NT2/D1 (cell line): ENCODE results near the gene ERGIC1.

Experiments
- DNase-seq: peaks from one replicate; pipeline ENCODE4 v3.0.0-alpha.2; 2011; ENCODE audit warnings: low read depth, low spot score
- H3K27me3 ChIP-seq: 2 replicates; pipeline ENCODE4 v1.6.0; 2011; ENCODE audit warnings: mild to moderate bottlenecking; ENCODE audit not compliant: insufficient read length, insufficient read depth
- H3K36me3 ChIP-seq: 2 replicates; pipeline ENCODE4 v1.6.1; 2011; ENCODE audit warnings: mild to moderate bottlenecking, low read length, mixed read lengths; ENCODE audit not compliant: insufficient read depth, insufficient read length
- H3K4me1 ChIP-seq: 2 replicates; pipeline ENCODE4 v1.5.1; 2011; ENCODE audit not compliant: insufficient read depth, insufficient read length
- H3K4me3 ChIP-seq: 2 replicates; pipeline ENCODE4 v1.5.1; 2011; ENCODE audit warnings: low read depth; ENCODE audit not compliant: insufficient read length
- H3K9ac ChIP-seq: 2 replicates; pipeline ENCODE4 v1.6.0; 2011; ENCODE audit warnings: low read depth; ENCODE audit not compliant: insufficient read length
- H3K9me3 ChIP-seq: 2 replicates; pipeline ENCODE4 v1.5.1; 2011; ENCODE audit warnings: mild to moderate bottlenecking, low read length; ENCODE audit not compliant: insufficient read depth
- SUZ12 ChIP-seq: IDR thresholded peaks from 2 replicates; pipeline ENCODE4 v1.6.1; 2011; ENCODE audit not compliant: insufficient read length, insufficient read depth; ENCODE audit errors: extremely low read depth
- YY1 ChIP-seq: IDR thresholded peaks from 2 replicates; pipeline ENCODE4 v1.6.1; 2011; ENCODE audit not compliant: insufficient read length, insufficient read depth
- ZNF274 ChIP-seq: IDR thresholded peaks from 2 replicates; pipeline ENCODE4 v1.6.1; 2011; ENCODE audit warnings: mild to moderate bottlenecking, low read depth, low read length

ERGIC1 gene

GRCh38 chr5:172852490-172853354 lies 18.7 kb downstream of the ERGIC1 start:
- H3K9me3 ChIP-seq: no peaks in the 10 kb centered on the region
- H3K36me3 ChIP-seq: peaks cover 32% of the 10 kb centered on the region
- H3K4me3 ChIP-seq: no peak overlapping the region
- DNase-seq: no peak
- H3K9ac ChIP-seq: no peak overlapping the region
- no peak for TF ChIP-seq YY1
- no peaks in the 10 kb centered on the region for H3K27me3 ChIP-seq
- H3K4me1 ChIP-seq: peaks cover 2% of the 10 kb centered on the region

DNA sequence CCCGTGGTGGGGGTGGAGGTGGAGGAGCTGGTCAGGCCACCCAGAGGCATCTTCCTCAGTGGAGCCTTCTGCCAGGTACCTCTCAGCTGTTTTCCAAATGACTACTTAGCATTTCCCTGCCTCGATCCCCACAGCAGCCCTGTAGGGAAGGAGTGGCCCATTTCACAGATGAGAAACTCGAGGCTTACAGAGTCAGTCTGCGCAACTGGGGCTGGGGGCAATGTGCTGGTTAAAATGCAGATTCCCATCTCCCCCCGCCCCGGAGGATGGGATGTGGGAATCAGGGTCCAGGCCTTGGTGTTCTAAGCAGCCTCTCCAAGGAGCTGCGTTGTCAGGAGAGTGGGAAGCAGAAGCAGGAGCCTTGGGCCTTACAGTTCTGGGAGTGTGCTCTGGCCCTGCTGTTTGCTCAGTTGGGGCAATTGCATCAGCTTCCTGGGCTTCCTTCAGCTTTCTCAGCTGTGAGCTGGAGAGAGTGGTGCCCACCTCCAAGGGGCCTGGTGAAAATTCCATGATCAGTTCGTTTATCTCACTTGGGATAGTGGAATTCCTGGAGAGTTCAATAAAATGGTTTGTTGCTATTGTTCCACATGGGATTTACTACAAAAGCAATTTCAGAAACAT lies 19.4 kb downstream of the ERGIC1 start:
- no peaks in the 10 kb centered on the region for H3K9me3 ChIP-seq
- no peak for DNase-seq
- no peaks in the 10 kb centered on the region for H3K27me3 ChIP-seq
- no peak overlapping the region for H3K9ac ChIP-seq
- TF ChIP-seq SUZ12 (no peak), YY1 (no peak), ZNF274 (no peak)
- H3K36me3 ChIP-seq: peaks cover 35% of the 10 kb centered on the region
- no peak overlapping the region for H3K4me3 ChIP-seq
- peaks cover 2% of the 10 kb centered on the region for H3K4me1 ChIP-seq

- Histone ChIP-seq H3K4me3 (no peak overlapping the region), H3K9me3 (no peaks in the 10 kb centered on the region), H3K9ac (no peak overlapping the region), H3K4me1 (peaks cover 2% of the 10 kb centered on the region), H3K36me3 (peaks cover 35% of the 10 kb centered on the region), H3K27me3 (no peaks in the 10 kb centered on the region)
- no peak for TF ChIP-seq ZNF274
- TF ChIP-seq SUZ12: no peak
- TF ChIP-seq YY1: no peak
- no peak for DNase-seq
Observed at GRCh38 chr5:172854451-172854871, 20.4 kb downstream of the ERGIC1 start.

- Histone ChIP-seq H3K9me3 (no peaks in the 10 kb centered on the region), H3K36me3 (peaks cover 35% of the 10 kb centered on the region), H3K4me3 (no peak overlapping the region), H3K27me3 (no peaks in the 10 kb centered on the region), H3K4me1 (no peaks in the 10 kb centered on the region), H3K9ac (no peak overlapping the region)
- DNase-seq: no peak
- TF ChIP-seq SUZ12 (no peak), ZNF274 (no peak), YY1 (no peak)
Observed at GRCh38 chr5:172854971-172855370, 20.9 kb downstream of the ERGIC1 start.

- no peak for DNase-seq
- Histone ChIP-seq H3K9ac (no peak overlapping the region), H3K36me3 (peaks cover 33% of the 10 kb centered on the region), H3K4me1 (no peaks in the 10 kb centered on the region), H3K4me3 (no peak overlapping the region), H3K9me3 (no peaks in the 10 kb centered on the region), H3K27me3 (no peaks in the 10 kb centered on the region)
- TF ChIP-seq SUZ12 (no peak), ZNF274 (no peak), YY1 (no peak)
Observed at GRCh38 chr5:172855597-172856292, 21.7 kb downstream of the ERGIC1 start.

DNA sequence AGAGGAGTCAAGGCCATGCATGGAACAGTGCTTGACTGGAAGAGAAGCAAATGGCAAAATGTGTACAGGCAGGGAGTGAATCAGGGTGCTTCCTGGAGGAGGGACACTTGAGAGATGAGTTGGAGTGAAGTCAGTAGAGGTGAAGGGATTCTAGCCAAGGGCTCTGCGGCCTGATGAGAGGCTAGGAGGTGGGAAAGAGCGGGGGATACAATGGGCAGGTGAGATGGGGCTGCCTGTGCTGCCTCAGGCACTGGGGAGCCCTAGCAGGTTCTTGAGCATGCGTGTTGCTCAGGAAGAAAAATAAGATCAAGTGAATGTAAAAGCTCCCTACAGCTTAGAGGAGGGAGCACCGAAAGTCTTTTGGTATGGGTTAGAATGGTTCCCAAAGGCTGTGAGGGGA lies 22.3 kb downstream of the ERGIC1 start:
- Histone ChIP-seq H3K9ac (no peak overlapping the region), H3K36me3 (peaks cover 36% of the 10 kb centered on the region), H3K27me3 (no peaks in the 10 kb centered on the region), H3K9me3 (no peaks in the 10 kb centered on the region), H3K4me3 (no peak overlapping the region), H3K4me1 (no peaks in the 10 kb centered on the region)
- TF ChIP-seq YY1 (no peak), ZNF274 (no peak), SUZ12 (no peak)
- no peak for DNase-seq

GRCh38 chr5:172857982-172858381 lies 23.9 kb downstream of the ERGIC1 start:
- no peak for DNase-seq
- TF ChIP-seq SUZ12 (no peak), YY1 (no peak), ZNF274 (no peak)
- Histone ChIP-seq H3K4me1 (no peaks in the 10 kb centered on the region), H3K36me3 (peaks cover 31% of the 10 kb centered on the region), H3K27me3 (no peaks in the 10 kb centered on the region), H3K9me3 (no peaks in the 10 kb centered on the region), H3K9ac (no peak overlapping the region), H3K4me3 (no peak overlapping the region)
